ENCODE results near the gene TSSC4.

DNA sequence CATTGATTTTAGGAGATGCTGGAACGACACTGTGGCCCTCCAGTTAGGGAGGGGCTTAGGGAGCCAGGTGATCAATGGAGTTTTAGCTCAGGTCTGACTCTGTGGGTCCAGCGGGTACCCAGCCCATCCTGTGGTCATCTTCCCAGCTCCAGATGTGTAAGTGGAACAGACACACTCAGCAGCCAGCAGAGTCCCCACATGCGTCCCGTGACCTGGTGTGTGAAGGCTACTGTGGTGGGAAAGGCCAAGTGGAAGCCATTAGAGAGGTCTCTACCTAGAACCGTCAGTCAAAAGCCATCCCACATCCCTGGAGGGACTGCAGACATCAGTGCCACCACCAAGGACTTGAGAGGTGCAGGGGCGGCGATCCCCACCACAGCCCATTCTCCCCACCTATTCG is 43.3 kb upstream of the TSSC4 start:
- no peak for TF ChIP-seq RCOR1 (IDR thresholded peaks at IDR 0.05; ENCODE audit: borderline replicate concordance in 1 of 2, low read depth in 2 of 2, low read length in 2 of 2)
- TF ChIP-seq, protein P1, sequence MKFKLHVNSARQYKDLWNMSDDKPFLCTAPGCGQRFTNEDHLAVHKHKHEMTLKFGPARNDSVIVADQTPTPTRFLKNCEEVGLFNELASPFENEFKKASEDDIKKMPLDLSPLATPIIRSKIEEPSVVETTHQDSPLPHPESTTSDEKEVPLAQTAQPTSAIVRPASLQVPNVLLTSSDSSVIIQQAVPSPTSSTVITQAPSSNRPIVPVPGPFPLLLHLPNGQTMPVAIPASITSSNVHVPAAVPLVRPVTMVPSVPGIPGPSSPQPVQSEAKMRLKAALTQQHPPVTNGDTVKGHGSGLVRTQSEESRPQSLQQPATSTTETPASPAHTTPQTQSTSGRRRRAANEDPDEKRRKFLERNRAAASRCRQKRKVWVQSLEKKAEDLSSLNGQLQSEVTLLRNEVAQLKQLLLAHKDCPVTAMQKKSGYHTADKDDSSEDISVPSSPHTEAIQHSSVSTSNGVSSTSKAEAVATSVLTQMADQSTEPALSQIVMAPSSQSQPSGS (CRISPR knock-in tag; IDR thresholded peaks at IDR 0.05): no peak
- no peak for TF ChIP-seq SP2 (IDR thresholded peaks at IDR 0.05; ENCODE audit: extremely low read depth, low read depth, low read length, poor library complexity, severe bottlenecking)
- TF ChIP-seq PML (IDR thresholded peaks at IDR 0.05; ENCODE audit: low read length): no peak
- no peak for TF ChIP-seq TCF7L2 (IDR thresholded peaks at IDR 0.05; ENCODE audit: low read depth, low read length)
- TF ChIP-seq, protein P2, sequence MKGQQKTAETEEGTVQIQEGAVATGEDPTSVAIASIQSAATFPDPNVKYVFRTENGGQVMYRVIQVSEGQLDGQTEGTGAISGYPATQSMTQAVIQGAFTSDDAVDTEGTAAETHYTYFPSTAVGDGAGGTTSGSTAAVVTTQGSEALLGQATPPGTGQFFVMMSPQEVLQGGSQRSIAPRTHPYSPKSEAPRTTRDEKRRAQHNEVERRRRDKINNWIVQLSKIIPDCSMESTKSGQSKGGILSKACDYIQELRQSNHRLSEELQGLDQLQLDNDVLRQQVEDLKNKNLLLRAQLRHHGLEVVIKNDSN (CRISPR knock-in tag; IDR thresholded peaks at IDR 0.05): no peak

Measured in K562 (cell line).